Measurements from ENCODE around the gene IL15. TPM values are rescaled to one million over a fixed set of nuclear protein-coding genes. Genes with fewer than 3 reads are reported as not detected.

IL15 gene
- total and polyA plus RNA-seq, 2 donors (not counting 1 experiment from before 2014, with no cell fraction given): 10.0 to 14.9 TPM

- no peak overlapping the region for H2AFZ ChIP-seq (ENCODE audit: low read length)
- DNase-seq (ENCODE audit: low read depth in 2 of 2): no peak
- no peak overlapping the region for H3K9ac ChIP-seq (ENCODE audit: insufficient read depth, low read length)
- H3K4me1 ChIP-seq (ENCODE audit: control insufficient read depth, extremely low read depth, insufficient read depth, low read length): peaks cover 3% of the 10 kb centered on the region
- TF ChIP-seq CTCF (conservative IDR thresholded peaks at IDR 0.05 in 1 of 2, IDR thresholded peaks at IDR 0.05 in 1 of 2; ENCODE audit: low read depth in 1 of 2, low read length in 2 of 2) (no peak), EZH2 (IDR thresholded peaks at IDR 0.05; ENCODE audit: low read length, missing control alignments) (no peak)
- no peak overlapping the region for H3K4me2 ChIP-seq (ENCODE audit: extremely low read depth, insufficient read depth, low read length)
- no peak overlapping the region for H3K4me3 ChIP-seq (replicated peaks in 1 of 4; ENCODE audit: control extremely low read depth in 1 of 4, insufficient read depth in 1 of 4, low read depth in 3 of 4, low read length in 4 of 4)
- no peaks in the 10 kb centered on the region for H4K20me1 ChIP-seq (ENCODE audit: control insufficient read depth, extremely low read depth, insufficient read depth, low read length)
- no peaks in the 10 kb centered on the region for H3K9me3 ChIP-seq (ENCODE audit: control insufficient read depth, insufficient read depth, low read depth, low read length)
- no peak overlapping the region for H3K27ac ChIP-seq (ENCODE audit: insufficient read depth, low read length)
- H3K79me2 ChIP-seq (ENCODE audit: control insufficient read depth, insufficient read depth, low read length): no peaks in the 10 kb centered on the region
- H3K27me3 ChIP-seq (ENCODE audit: control insufficient read depth, insufficient read depth, low read length): no peaks in the 10 kb centered on the region
- H3K36me3 ChIP-seq (ENCODE audit: control insufficient read depth, insufficient read depth, low read length): no peaks in the 10 kb centered on the region
These were observed 39.8 kb downstream of the IL15 start for GRCh38 chr4:141676087-141676670.

DNA sequence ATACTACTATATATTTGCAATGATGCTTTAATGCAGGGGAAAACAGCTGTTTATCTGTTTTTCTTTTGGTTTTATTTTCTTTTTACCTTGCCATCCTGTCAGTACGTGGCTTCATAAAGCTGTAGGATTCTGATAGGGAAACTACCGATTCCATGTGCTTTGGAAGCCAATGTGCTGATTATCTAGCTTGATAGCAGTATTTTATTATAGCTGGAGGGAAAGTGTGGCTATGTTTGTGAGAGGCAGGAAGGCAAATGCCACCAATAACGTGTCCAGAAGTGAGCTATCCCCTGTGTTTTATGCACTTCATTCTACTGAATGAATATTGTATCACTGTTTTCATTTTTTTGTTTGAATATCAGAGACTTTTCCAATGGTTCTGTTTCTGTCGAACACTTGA lies 43.7 kb downstream of the IL15 start:
- no peaks in the 10 kb centered on the region for H3K36me3 ChIP-seq (ENCODE audit: control insufficient read depth, insufficient read depth, low read length)
- no peak for TF ChIP-seq EZH2 (IDR thresholded peaks at IDR 0.05; ENCODE audit: low read length, missing control alignments)
- no peak for TF ChIP-seq CTCF (conservative IDR thresholded peaks at IDR 0.05 in 1 of 2, IDR thresholded peaks at IDR 0.05 in 1 of 2; ENCODE audit: low read depth in 1 of 2, low read length in 2 of 2)
- H4K20me1 ChIP-seq (ENCODE audit: control insufficient read depth, extremely low read depth, insufficient read depth, low read length): no peaks in the 10 kb centered on the region
- H3K4me3 ChIP-seq (replicated peaks in 1 of 4; ENCODE audit: control extremely low read depth in 1 of 4, insufficient read depth in 1 of 4, low read depth in 3 of 4, low read length in 4 of 4): no peak overlapping the region
- no peak overlapping the region for H3K27ac ChIP-seq (ENCODE audit: insufficient read depth, low read length)
- H3K4me1 ChIP-seq (ENCODE audit: control insufficient read depth, extremely low read depth, insufficient read depth, low read length): peaks cover 3% of the 10 kb centered on the region
- no peaks in the 10 kb centered on the region for H3K9me3 ChIP-seq (ENCODE audit: control insufficient read depth, insufficient read depth, low read depth, low read length)
- DNase-seq (ENCODE audit: low read depth in 2 of 2): no peak
- H3K27me3 ChIP-seq (ENCODE audit: control insufficient read depth, insufficient read depth, low read length): no peaks in the 10 kb centered on the region
- no peaks in the 10 kb centered on the region for H3K79me2 ChIP-seq (ENCODE audit: control insufficient read depth, insufficient read depth, low read length)
- H3K9ac ChIP-seq (ENCODE audit: insufficient read depth, low read length): no peak overlapping the region
- H2AFZ ChIP-seq (ENCODE audit: low read length): no peak overlapping the region
- H3K4me2 ChIP-seq (ENCODE audit: extremely low read depth, insufficient read depth, low read length): no peak overlapping the region

DNA sequence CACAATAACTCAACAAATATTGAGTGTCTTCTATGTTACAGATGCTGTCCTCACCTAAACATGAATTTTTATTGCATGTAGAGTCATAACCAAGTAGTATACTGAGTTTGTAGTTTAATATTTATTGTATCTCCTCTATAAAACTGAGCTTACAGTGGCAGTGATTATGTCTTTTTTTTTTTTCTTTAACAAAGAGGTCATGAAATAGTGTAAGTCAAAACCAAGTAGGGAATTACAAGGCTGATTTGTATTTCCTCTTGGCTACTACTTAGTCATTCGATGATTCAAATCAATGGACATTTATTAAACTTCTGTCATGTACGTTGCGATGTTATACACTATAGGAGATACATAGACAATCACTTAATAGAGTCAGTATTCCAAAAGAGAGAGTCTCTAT lies 48.4 kb downstream of the IL15 start:
- Histone ChIP-seq H2AFZ (ENCODE audit: low read length) (no peak overlapping the region), H3K27ac (ENCODE audit: insufficient read depth, low read length) (no peak overlapping the region), H3K4me1 (ENCODE audit: control insufficient read depth, extremely low read depth, insufficient read depth, low read length) (no peaks in the 10 kb centered on the region), H3K36me3 (ENCODE audit: control insufficient read depth, insufficient read depth, low read length) (no peaks in the 10 kb centered on the region), H3K4me2 (ENCODE audit: extremely low read depth, insufficient read depth, low read length) (no peak overlapping the region), H3K79me2 (ENCODE audit: control insufficient read depth, insufficient read depth, low read length) (no peaks in the 10 kb centered on the region), H3K9ac (ENCODE audit: insufficient read depth, low read length) (no peak overlapping the region), H3K9me3 (ENCODE audit: control insufficient read depth, insufficient read depth, low read depth, low read length) (no peaks in the 10 kb centered on the region), H3K27me3 (ENCODE audit: control insufficient read depth, insufficient read depth, low read length) (no peaks in the 10 kb centered on the region), H4K20me1 (ENCODE audit: control insufficient read depth, extremely low read depth, insufficient read depth, low read length) (no peaks in the 10 kb centered on the region), H3K4me3 (replicated peaks in 1 of 4; ENCODE audit: control extremely low read depth in 1 of 4, insufficient read depth in 1 of 4, low read depth in 3 of 4, low read length in 4 of 4) (no peak overlapping the region)
- TF ChIP-seq EZH2 (IDR thresholded peaks at IDR 0.05; ENCODE audit: low read length, missing control alignments): no peak
- peak; percentile 42 to 57 for DNase-seq (ENCODE audit: low read depth in 2 of 2)

Data from fibroblast of lung (primary cell).